Fibroblast of lung (primary cell): Measurements from ENCODE around the gene FNTB.

Experiments used
- CTCF ChIP-seq, 2 donors: IDR thresholded peaks in 1 of 2; conservative IDR thresholded peaks in 1 of 2; 1 replicate in 1 of 2; 2 replicates in 1 of 2; pipeline ENCODE4 v1.5.1; 2011 to 2012; ENCODE audit warnings: low read length in 2 of 2, control low read depth in 1 of 2, inconsistent platforms in 1 of 2, low read depth in 1 of 2, mild to moderate bottlenecking in 1 of 2
- EZH2 ChIP-seq: IDR thresholded peaks from 2 replicates; pipeline ENCODE4 v1.5.1; 2012; ENCODE audit warnings: low read length, control low read depth, mild to moderate bottlenecking; ENCODE audit errors: missing control alignments

GRCh38 chr14:65104791-65105190 lies 118.1 kb downstream of the FNTB start:
- no peak for TF ChIP-seq CTCF (conservative IDR thresholded peaks at IDR 0.05 in 1 of 2, IDR thresholded peaks at IDR 0.05 in 1 of 2; ENCODE audit: low read depth in 1 of 2, low read length in 2 of 2)
- TF ChIP-seq EZH2, result no peak
